HG03432 (cell line): ENCODE measurements around the gene RNF17.

Experiments used
- ATAC-seq: cut with Tn5 transposase; IDR thresholded peaks from one replicate; pipeline ENCODE4 v1.9.1; 2021; ENCODE audit warnings: mild to moderate bottlenecking, moderate library complexity; ENCODE audit not compliant: unreplicated experiment

Gene RNF17

DNA sequence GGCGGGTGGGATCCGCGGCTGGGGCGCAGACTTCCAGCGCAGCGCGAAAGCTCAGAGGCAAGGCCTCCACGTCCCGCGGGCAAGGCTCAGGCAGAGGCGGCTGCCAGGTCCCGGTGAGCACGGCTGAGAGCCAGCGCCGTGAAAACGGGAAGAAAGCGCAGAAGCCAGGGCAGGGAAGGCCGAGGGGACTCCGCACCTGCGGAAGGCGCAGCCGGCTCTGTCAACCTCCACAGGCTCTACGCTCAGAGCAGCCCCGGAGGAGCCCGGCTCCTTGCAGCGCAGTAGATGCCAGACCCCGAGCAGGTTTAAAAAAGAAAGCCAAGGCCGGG lies 131.0 kb downstream of the RNF17 start:
- ATAC-seq = no peak

- no peak for ATAC-seq
Measured at GRCh38 chr13:24896061-24896460, 132.1 kb downstream of the RNF17 start.

- ATAC-seq = no peak
Measured at GRCh38 chr13:24897293-24897692, 133.3 kb downstream of the RNF17 start.

GRCh38 chr13:24899601-24900000 lies 135.6 kb downstream of the RNF17 start:
- ATAC-seq = no peak

DNA sequence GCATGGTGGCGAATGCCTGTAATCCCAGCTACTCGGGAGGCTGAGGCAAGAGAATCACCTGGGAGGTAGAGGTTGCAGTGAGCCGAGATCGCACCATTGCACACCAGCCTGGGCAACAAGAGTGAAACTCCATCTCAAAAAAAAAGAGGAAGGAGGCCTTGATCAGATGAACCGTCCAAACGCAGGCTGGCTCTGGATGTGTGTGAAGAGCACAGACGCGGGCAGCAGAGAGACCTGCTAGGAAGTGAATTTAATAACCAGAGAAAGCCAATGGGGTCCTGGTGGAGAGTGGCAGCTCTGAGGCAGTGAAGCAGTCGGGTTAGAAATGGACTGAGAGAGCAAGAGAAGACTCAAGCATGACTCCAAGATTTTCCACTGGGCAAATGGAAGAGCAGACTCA lies 136.5 kb downstream of the RNF17 start:
- ATAC-seq = peak; percentile 67

- ATAC-seq = no peak
Measured at GRCh38 chr13:24905242-24905641, 141.3 kb downstream of the RNF17 start.

- no peak for ATAC-seq
Measured at GRCh38 chr13:24906268-24906667, 142.3 kb downstream of the RNF17 start.

- no peak for ATAC-seq
Measured at GRCh38 chr13:24910502-24911132, 146.6 kb downstream of the RNF17 start.

GRCh38 chr13:24911133-24911908 lies 147.4 kb downstream of the RNF17 start:
- no peak for ATAC-seq

- ATAC-seq = no peak
Measured at GRCh38 chr13:24916464-24916863, 152.5 kb downstream of the RNF17 start.

DNA sequence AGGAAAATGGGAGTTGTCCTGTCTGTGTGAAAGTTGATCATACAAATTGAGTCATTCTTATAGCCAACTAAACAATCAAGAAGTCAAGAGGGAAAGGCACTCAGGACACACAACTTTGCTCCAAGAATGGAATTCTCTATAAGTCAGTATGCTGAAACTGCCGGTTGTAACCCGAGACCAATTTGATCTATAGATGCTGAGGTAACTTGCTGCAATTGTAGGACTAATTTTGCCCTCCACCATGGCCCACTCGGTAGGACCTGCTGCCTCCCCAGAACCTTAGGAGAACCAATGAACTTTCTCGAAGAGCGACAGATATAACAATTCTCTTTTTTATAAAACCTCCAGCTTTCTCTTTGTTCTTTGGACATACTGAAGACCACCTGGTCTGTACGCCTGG lies 157.0 kb downstream of the RNF17 start:
- no peak for ATAC-seq

DNA sequence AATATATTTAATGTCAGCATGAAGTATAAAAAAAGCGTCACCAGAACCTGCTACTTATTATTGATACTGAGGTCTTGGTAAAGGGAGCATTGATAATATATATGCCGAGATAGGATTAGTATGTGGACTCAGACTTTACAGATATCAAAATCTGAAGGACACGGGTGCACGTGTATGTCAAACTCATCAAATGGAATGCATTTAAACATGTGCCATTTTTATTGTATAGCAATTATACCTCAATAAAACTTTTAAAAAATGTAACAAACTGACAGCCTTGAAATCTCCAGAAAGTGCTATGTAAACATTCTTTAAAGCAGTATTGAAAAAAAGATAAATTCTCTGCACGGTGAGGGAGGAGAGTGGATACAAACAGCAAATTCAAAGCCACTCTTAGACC lies 157.9 kb downstream of the RNF17 start:
- no peak for ATAC-seq

DNA sequence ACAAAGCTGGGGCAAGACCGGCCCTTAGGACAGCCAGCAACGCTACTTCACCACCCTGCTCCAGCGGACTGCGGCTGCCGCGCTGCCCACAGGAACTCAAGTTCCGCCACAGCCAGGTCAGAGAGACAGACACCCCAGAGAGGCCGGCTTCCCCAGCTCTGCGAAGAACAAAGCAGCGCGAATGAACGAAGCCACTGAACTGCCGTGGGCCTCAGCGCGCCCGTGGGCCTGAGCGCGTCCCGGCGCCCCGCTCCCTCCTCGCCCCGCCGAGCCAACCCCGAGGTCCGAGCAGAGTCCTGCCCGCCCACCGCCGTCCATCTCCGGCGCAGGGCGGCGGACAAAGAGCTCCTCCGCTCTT lies 158.4 kb downstream of the RNF17 start:
- peak; percentile 31 for ATAC-seq

- peak; percentile 93 for ATAC-seq
Measured at GRCh38 chr13:24922745-24923591, 159.0 kb downstream of the RNF17 start.

DNA sequence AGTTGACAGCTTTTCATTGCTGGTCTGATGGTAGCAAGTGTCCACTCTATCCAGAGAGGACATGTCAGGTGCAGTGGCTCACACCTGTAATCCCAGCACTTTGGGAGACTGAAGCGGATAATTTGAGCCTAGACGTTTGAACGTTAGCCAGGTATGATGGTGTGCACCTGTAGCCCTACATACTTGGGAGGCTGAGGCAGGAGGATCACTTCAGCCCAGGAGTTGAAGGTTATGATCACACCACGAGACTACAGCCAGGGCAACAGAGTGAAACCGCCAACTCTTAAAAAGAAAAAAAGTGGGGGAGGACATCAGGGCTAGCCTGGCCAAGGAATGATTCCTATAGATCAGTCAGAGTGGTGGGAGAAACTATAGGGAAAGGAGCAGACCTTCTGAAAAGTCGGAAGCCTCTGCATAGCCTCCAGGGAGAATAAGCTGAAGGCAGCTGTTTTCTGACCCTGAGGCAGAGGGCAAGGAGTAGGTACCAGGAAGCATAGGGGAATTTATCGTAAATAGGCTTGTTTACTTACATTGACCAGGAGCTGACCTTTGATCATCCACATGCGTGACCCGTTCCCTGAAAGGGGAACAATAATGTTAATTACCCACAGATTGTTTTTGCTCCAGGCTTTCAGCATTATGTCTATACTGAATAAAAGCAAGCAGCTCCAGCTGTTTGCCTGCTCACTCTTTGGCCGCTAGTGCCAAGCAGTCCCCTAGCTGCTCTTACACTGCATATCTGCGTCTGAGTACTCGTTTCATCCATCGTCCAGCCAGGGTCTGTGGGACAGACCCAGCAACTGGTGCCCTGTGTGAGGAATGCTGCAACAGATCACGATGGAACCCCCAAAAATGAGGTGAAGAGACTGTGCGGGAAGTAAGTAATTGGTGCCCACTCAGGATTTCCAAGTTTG lies 161.6 kb downstream of the RNF17 start:
- ATAC-seq = no peak

DNA sequence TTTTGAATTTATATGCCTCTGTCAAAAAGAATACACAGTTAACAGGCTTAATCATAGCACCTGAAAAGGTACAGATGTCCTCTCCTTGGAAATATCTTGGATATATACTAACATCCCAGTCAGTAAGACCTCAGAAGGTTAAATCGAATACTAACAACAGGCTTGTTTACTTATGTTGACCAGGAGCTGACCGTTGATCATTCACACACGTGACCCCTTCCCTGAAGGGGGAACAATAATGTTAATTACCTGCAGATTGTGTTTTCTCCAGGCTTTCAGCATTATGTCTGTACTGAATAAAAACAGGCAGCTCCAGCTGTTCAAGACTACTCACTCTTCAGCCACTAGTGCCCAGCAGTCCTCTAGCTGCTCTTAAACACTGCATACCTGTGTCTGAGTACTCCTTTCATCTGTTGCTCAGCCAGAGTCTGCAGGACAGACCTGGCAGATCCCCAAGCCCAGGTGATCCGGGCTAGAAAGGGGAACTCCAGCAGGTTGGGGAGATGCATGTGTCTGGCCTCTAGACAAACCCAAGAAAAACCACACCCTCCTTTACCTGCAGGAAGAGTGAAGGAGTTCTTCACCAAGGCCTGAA lies 163.9 kb downstream of the RNF17 start:
- ATAC-seq = no peak

DNA sequence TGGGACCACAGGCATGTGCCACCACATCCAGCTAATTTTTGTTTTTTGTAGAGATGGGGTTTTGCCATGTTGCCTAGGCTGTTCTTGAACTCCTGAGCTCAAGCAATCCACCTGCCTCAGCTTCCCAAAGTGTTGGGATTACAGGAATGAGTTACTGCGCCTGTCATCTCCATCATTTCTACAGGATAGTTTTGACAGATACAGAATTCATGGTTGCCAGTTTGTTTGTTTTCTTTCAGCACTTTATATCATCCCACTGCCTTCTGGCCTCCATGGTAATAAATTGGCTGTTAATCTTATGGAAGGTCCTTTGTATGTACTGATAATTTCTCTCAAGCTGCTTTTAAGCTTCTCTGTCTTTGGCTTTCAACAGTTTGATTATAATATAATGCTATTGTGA lies 165.2 kb downstream of the RNF17 start:
- no peak for ATAC-seq
